Hippocampal formation (tissue), 2 donors: ENCODE data around the gene LYPD4.
"Not testable (repeated sequence)": the region's sequence is repeated elsewhere in the genome, so short reads cannot be mapped to it uniquely, and the experiment has no call there.

ENCODE experiments used
- DNase-seq, 2 donors: peaks; one replicate each; lab custom pipeline; 2025; lab: John Stamatoyannopoulos, UW

Gene LYPD4

DNA sequence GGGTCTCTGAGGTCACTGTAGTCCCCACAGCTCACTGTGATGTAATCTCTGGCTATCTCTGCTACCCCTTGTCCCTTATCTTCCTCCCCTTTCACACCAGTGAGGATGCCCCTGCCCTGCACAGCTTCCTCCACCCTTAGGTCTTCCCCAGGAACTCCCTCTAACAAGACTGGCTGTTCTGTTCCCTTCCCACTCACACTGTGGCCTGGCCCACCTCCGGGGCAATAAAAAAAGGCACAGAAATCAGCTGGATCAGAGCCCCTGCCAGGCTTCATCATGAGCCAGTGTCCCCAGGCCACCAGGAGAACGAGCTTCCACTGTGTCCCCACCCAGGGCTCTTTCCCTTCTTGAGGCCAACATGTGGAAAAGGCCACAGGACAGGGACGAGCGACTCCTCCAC lies 43.5 kb downstream of the LYPD4 start:
- DNase-seq, result no peak

DNA sequence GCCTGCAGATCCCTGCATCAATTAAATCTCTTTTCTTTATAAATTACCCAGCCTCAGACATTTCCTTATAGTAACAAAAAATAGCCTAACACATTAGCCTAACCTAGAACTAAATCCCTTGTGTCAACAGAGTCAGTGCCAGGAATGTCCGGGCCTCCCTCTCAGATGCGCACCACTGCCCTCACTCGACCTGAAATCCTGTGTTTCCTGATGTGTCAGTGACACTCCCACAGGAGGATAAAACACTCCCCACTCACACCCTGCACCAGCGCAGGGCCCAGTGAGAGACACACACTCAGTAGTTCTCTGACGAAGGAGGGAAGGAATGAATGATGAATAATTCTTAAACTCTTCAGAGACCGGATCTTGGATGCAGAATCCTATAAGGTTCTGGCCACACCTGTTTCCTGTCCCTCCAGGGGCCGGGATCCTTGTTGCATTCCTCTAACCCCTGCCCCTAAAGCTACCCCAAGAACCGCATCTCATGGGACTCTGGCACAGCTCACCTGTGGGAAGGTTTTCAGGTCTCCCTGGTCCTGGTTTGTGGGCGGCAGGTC lies 45.0 kb downstream of the LYPD4 start:
- DNase-seq, result no peak

DNA sequence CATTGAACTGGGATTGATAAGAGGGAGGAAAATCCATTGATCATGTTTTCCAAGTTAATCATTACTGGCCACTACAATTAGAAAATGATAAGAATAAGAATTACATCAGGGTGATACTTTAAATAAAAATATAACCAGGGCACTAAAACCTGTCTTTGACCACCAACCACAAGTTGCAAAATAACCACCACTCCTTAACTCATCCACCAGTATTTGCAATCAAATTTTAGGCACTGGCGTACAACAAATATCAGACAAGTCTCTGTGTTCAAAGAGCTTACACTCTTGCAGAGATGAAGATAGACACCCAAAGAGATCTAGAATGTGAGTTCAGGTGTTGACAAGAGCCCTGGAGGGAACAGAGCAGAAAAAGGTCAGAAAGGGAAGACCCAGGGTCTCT lies 47.6 kb downstream of the LYPD4 start:
- no peak for DNase-seq

- no peak for DNase-seq
Observed at GRCh38 chr19:41796362-41796761, 48.1 kb downstream of the LYPD4 start, which contains the start of gene CEACAM3. Gene CEACAM3 (plus strand): TSS chr19:41796587. CDS start chr19:41796678, 91 bp downstream.

GRCh38 chr19:41795031-41795461 lies 49.4 kb downstream of the LYPD4 start:
- DNase-seq, result no peak

DNA sequence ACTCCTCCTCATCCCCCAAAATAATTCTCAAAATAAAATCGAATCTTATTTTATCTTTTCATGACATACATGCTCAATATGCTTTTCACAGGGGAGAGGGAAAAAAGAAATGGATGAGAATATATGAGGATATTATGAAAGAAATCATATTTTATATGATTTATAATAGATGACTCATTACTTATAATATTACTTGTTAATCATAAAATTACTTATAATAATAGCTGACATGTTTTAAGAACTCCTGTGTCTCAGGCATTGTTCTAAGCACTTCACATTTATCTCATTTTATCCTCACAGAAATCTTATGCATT lies 51.1 kb downstream of the LYPD4 start:
- no peak for DNase-seq

- no peak for DNase-seq
Observed at GRCh38 chr19:41792513-41793413, 51.7 kb downstream of the LYPD4 start.

- DNase-seq, result not testable (repeated sequence)
Observed at GRCh38 chr19:41789053-41789452, 55.4 kb downstream of the LYPD4 start.

- not testable (repeated sequence) for DNase-seq
Observed at GRCh38 chr19:41788518-41788917, 56.0 kb downstream of the LYPD4 start.
